ENCODE measurements around the gene RASA3. TPM values are rescaled to one million over a fixed set of nuclear protein-coding genes. Genes with fewer than 3 reads are reported as not detected.
A peak's percentile ranks its signal among the peaks of the same experiment; 100 is the strongest.

The RASA3 gene
- total RNA-seq, 3 donors from 2014 or later (not counting 1 experiment from before 2014, with no cell fraction given), result 252 to 277 (median 274) TPM

DNA sequence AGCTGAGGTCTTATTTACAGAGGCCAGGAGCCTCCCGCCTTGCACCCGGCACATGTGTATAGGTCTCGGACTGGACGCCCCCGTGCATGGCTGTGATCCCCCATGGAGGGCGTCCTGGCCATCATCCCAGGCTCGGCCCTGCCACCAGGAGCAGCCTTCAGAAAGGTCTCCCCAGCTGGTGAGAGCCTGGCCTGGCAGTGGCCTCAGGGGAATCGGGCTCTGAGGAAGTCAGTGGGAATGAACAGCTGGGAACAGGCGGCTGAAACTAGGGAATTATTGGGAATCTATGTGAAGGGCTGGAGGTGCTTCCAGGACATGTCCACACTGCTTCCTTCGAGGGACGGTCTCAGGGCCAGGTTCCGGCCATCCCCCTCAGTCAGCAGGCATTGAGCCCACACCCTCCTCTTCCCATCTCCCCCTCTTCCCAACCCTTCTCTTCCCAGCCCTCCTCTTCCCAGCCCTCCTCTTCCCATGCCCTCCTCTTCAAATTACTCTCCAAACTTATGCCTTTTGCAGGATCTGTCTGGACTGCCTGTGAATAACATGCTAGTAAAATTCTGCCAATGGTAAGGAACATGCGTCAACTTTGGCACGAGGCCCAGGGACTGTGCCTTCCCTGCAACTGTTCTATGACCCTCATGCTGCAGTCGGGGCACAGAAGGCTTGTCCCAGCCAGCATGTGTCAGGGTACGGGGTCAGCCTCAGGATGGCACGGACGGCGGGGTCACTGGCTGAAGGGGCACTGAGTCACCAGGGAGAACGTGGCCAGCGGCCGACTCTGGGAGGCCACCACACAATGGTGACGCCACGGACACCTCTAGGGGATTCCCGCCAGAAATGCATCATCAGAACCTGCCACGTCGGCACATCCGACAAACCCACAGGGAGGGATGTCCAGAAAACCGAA is 134.3 kb downstream of the RASA3 start:
- H3K27me3 Mint-ChIP-seq (ENCODE audit: low read depth in 2 of 2), result no peaks in the 10 kb centered on the region
- H3K4me1 Mint-ChIP-seq, result peaks cover 6 to 12% of the 10 kb centered on the region in 2 donors
- Histone ChIP-seq H3K27me3 (ENCODE audit: control insufficient read depth, insufficient read depth, low read length) (no peaks in the 10 kb centered on the region), H3K27ac (ENCODE audit: low read length) (no peak overlapping the region), H3K36me3 (ENCODE audit: control insufficient read depth, insufficient read depth, low read length) (peaks cover 82% of the 10 kb centered on the region), H3K4me1 (ENCODE audit: control insufficient read depth, insufficient read depth, low read length) (no peaks in the 10 kb centered on the region), H3K4me3 (ENCODE audit: low read length) (no peak overlapping the region), H3K9me3 (ENCODE audit: control insufficient read depth, insufficient read depth, low read length) (no peaks in the 10 kb centered on the region)
- 90% methylated on average over 29 of the region's 29 CpGs for WGBS (ENCODE audit: insufficient coverage)
- ATAC-seq, result no peak
- intact Hi-C loops (cut with micrococcal nuclease), result no loop called here
- no peak overlapping the region for H3K4me3 Mint-ChIP-seq
- H3K27ac Mint-ChIP-seq, result peak overlapping the region; percentile 77
- no peaks in the 10 kb centered on the region for H3K36me3 Mint-ChIP-seq
- no peaks in the 10 kb centered on the region for H3K9me3 Mint-ChIP-seq
- no peak for DNase-seq
- TF ChIP-seq, protein P1, sequence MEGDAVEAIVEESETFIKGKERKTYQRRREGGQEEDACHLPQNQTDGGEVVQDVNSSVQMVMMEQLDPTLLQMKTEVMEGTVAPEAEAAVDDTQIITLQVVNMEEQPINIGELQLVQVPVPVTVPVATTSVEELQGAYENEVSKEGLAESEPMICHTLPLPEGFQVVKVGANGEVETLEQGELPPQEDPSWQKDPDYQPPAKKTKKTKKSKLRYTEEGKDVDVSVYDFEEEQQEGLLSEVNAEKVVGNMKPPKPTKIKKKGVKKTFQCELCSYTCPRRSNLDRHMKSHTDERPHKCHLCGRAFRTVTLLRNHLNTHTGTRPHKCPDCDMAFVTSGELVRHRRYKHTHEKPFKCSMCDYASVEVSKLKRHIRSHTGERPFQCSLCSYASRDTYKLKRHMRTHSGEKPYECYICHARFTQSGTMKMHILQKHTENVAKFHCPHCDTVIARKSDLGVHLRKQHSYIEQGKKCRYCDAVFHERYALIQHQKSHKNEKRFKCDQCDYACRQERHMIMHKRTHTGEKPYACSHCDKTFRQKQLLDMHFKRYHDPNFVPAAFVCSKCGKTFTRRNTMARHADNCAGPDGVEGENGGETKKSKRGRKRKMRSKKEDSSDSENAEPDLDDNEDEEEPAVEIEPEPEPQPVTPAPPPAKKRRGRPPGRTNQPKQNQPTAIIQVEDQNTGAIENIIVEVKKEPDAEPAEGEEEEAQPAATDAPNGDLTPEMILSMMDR (IDR thresholded peaks at IDR 0.05), result no peak

DNA sequence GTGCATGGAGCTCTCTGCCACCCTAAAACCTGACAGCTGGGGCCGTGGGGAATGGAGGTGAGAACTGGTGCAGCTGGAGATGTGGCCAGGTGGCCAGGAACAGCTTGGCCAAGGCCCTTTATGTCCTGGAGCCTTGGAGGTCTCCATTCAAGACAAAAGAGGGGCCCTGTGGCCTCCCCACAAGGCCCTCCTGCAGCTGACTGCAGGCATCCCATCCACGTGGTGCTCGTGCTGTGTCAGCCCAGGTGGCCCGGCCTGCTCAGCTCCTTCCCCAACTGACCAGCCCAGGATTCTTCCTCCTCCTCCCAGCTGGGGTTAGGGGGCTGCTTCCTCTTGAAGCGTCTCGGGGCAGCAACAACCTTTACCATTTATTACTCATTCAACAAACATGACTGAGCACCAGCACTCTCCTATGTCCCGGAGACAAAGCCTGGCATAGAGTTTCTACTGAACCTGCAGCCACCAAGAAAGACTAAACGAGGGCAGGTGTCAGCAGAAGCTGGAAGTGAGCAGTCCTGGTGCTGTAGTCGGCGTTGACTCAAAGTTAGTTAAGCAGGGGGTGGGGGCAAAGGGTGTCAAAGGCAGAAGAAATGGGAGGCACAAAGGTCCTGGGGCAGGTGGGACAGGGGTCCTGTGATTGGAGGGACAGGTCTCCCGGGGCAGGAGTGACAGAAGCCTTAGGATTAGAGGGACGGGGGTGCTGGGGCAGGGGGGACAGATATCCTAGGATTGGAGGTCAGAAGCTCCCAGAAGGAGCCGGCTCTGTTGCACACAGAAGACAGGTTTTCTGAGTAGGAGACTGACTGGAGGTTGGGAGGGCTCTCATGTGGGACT is 135.3 kb downstream of the RASA3 start:
- 91% methylated on average over 13 of the region's 13 CpGs for WGBS (ENCODE audit: insufficient coverage)
- peak in 1 of 3 donors; percentile 3 for ATAC-seq
- Mint-ChIP-seq H3K27ac (peak overlapping the region; percentile 77), H3K27me3 (ENCODE audit: low read depth in 2 of 2) (no peaks in the 10 kb centered on the region), H3K36me3 (no peaks in the 10 kb centered on the region), H3K9me3 (no peaks in the 10 kb centered on the region), H3K4me1 (peaks cover 6 to 15% of the 10 kb centered on the region in 2 donors), H3K4me3 (no peak overlapping the region)
- no peak for DNase-seq
- intact Hi-C loops (cut with micrococcal nuclease), result no loop called here
- Histone ChIP-seq H3K27me3 (ENCODE audit: control insufficient read depth, insufficient read depth, low read length) (no peaks in the 10 kb centered on the region), H3K4me1 (ENCODE audit: control insufficient read depth, insufficient read depth, low read length) (no peaks in the 10 kb centered on the region), H3K36me3 (ENCODE audit: control insufficient read depth, insufficient read depth, low read length) (peaks cover 82% of the 10 kb centered on the region), H3K27ac (ENCODE audit: low read length) (no peak overlapping the region), H3K4me3 (ENCODE audit: low read length) (no peak overlapping the region), H3K9me3 (ENCODE audit: control insufficient read depth, insufficient read depth, low read length) (no peaks in the 10 kb centered on the region)
- TF ChIP-seq, protein P1 (IDR thresholded peaks at IDR 0.05), result no peak

DNA sequence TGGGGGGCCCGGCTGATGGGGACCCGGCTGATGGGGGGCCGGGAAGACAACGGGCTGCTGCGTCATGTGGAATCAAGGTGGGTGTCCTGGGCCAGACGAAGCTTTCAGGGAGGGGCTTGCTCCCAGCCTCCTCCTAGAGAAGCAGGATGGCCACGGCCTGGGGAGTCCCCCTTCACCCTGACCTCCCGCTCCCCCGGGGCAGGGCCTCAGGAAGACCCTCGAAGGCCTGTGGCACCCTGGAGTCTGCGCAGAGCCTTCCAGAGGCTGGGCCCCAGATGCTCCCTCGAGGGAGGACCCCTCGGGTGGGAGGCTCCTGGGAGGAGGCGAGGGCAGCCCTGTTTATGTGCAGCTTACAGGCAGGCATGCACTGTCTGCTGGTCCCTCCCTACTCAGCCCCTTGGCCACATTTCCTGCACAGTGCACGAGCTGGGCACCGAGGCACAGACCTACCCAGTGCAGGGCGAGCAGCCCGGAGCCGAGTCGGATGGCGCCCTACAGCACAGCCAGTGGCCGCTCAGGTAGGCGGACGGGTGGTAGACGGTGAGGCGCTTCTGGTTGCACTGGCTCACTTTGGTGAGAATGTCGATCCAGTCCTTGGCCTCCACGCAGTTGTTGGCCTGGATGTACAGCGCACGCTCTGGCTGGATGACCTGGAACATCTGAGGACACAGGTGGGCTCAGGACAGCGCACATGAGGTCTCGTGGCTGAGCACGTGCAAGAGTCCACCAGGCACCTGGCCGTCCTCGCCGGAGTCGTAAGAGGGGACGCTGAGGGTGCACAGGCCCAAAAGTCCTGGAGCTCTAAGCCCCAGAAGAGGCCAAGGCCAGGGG is 136.1 kb downstream of the RASA3 start:
- Histone ChIP-seq H3K9me3 (ENCODE audit: control insufficient read depth, insufficient read depth, low read length) (no peaks in the 10 kb centered on the region), H3K27me3 (ENCODE audit: control insufficient read depth, insufficient read depth, low read length) (no peaks in the 10 kb centered on the region), H3K36me3 (ENCODE audit: control insufficient read depth, insufficient read depth, low read length) (peaks cover 84% of the 10 kb centered on the region), H3K27ac (ENCODE audit: low read length) (no peak overlapping the region), H3K4me1 (ENCODE audit: control insufficient read depth, insufficient read depth, low read length) (no peaks in the 10 kb centered on the region), H3K4me3 (ENCODE audit: low read length) (no peak overlapping the region)
- Mint-ChIP-seq H3K27ac (no peak overlapping the region), H3K4me3 (no peak overlapping the region), H3K9me3 (no peaks in the 10 kb centered on the region), H3K36me3 (no peaks in the 10 kb centered on the region), H3K4me1 (peaks cover 6 to 20% of the 10 kb centered on the region in 2 donors), H3K27me3 (ENCODE audit: low read depth in 2 of 2) (no peaks in the 10 kb centered on the region)
- DNase-seq, result no peak
- WGBS (ENCODE audit: insufficient coverage), result 97% methylated on average over 38 of the region's 38 CpGs
- intact Hi-C loops (cut with micrococcal nuclease), result no loop called here
- TF ChIP-seq, protein P1 (IDR thresholded peaks at IDR 0.05), result no peak
- ATAC-seq, result peak in 2 of 3 donors; percentile 9

All from natural killer cell (primary cell).